IMR-90 (cell line): ENCODE results near the gene CFAP58. TPM values are rescaled to one million over a fixed set of nuclear protein-coding genes. Genes with fewer than 3 reads are reported as not detected.
A peak's percentile ranks its signal among the peaks of the same experiment; 100 is the strongest.

Experiments
- ATAC-seq: fragments of 200-7000 bp; cut with Tn5 transposase; 2 replicates; pipeline ENCODE4 v1.9.1; 2020; ENCODE audit warnings: low read depth, mild to moderate bottlenecking, moderate library complexity
- BruUV-seq: library from RNA; stranded (reverse); fragments of 400-500 nt; replicated peaks from 2 replicates; lab custom pipeline; 2021; lab: Mats Ljungman, UMichigan
- CTCF ChIA-PET: fragments of 300-600 bp; formaldehyde crosslinking; extraction: SDS; loops from one replicate; lab custom pipeline; 2021; ENCODE audit warnings: antibody characterized with exemption; lab: Yijun Ruan, JAX
- POLR2A ChIA-PET: fragments of 300-600 bp; sonication (Branson Sonifier 250); formaldehyde crosslinking; loops from one replicate; lab custom pipeline; 2022; ENCODE audit warnings: antibody characterized with exemption; ENCODE audit not compliant: unreplicated experiment; lab: Charles Lee
- DNase-seq: peaks from one replicate; pipeline ENCODE4 v3.0.0; 2013
- H2AFZ ChIP-seq: replicated peaks from 2 replicates; pipeline ENCODE3; 2013; ENCODE audit warnings: low read length, mild to moderate bottlenecking; ENCODE audit not compliant: poor library complexity
- H2AK5ac ChIP-seq: 2 replicates; pipeline ENCODE4 v1.6.1; 2013; ENCODE audit warnings: low read depth, low read length, inconsistent platforms
- H2AK9ac ChIP-seq: replicated peaks from 2 replicates; pipeline ENCODE3; 2013; ENCODE audit warnings: mild to moderate bottlenecking, low read depth, low read length, moderate library complexity; ENCODE audit not compliant: poor library complexity
- H2BK120ac ChIP-seq: 2 replicates; pipeline ENCODE4 v1.6.1; 2013; ENCODE audit warnings: low read depth, low read length, inconsistent platforms
- H2BK15ac ChIP-seq: 3 replicates; pipeline ENCODE4 v1.6.1; 2013; ENCODE audit warnings: low read depth, low read length, inconsistent platforms
- H2BK20ac ChIP-seq: 2 replicates; pipeline ENCODE4 v1.6.1; 2013; ENCODE audit warnings: low read depth, mild to moderate bottlenecking, inconsistent platforms, low read length, moderate library complexity
- H2BK5ac ChIP-seq: 2 replicates; pipeline ENCODE4 v1.6.1; 2013; ENCODE audit warnings: mild to moderate bottlenecking, low read depth, low read length, inconsistent platforms; ENCODE audit not compliant: poor library complexity, severe bottlenecking
- H3K14ac ChIP-seq: replicated peaks from 2 replicates; pipeline ENCODE4 v1.6.1; 2013; ENCODE audit warnings: low read depth, low read length, inconsistent platforms
- H3K18ac ChIP-seq: 2 replicates; pipeline ENCODE4 v1.6.1; 2013; ENCODE audit warnings: low read depth, low read length, control low read depth
- H3K23ac ChIP-seq: 2 replicates; pipeline ENCODE4 v1.6.1; 2013; ENCODE audit warnings: low read depth, low read length, inconsistent platforms
- H3K27ac ChIP-seq: 2 replicates; pipeline ENCODE4 v1.5.1; 2013; ENCODE audit warnings: mild to moderate bottlenecking, control low read depth, low read length; ENCODE audit not compliant: insufficient read depth
- H3K27me3 ChIP-seq: 2 replicates; pipeline ENCODE4 v1.6.1; 2013; ENCODE audit warnings: low read length; ENCODE audit not compliant: control insufficient read depth, insufficient read depth
- H3K36me3 ChIP-seq: 2 replicates; pipeline ENCODE4 v1.6.1; 2013; ENCODE audit warnings: low read length, mixed read lengths; ENCODE audit not compliant: control insufficient read depth, insufficient read depth
- H3K4ac ChIP-seq: 2 replicates; pipeline ENCODE4 v1.6.1; 2013; ENCODE audit warnings: low read depth, low read length, inconsistent platforms
- H3K4me1 ChIP-seq: 2 replicates; pipeline ENCODE4 v1.6.1; 2013; ENCODE audit warnings: low read length, mixed read lengths; ENCODE audit not compliant: control insufficient read depth, insufficient read depth
- H3K4me2 ChIP-seq: 2 replicates; pipeline ENCODE4 v1.6.1; 2013; ENCODE audit warnings: low read depth, mild to moderate bottlenecking, control low read depth, low read length, moderate library complexity
- H3K4me3 ChIP-seq: 2 replicates; pipeline ENCODE4 v1.5.1; 2013; ENCODE audit warnings: low read depth, mild to moderate bottlenecking, control low read depth, low read length, moderate library complexity; ENCODE audit not compliant: insufficient read depth
- H3K56ac ChIP-seq: 2 replicates; pipeline ENCODE4 v1.6.1; 2013; ENCODE audit warnings: low read length, inconsistent platforms; ENCODE audit not compliant: insufficient read depth; ENCODE audit errors: extremely low read depth
- H3K79me1 ChIP-seq, 2 experiments: 2 replicates each; pipeline ENCODE4 v1.6.1; 2013; ENCODE audit warnings: low read length in 2 of 2, inconsistent platforms in 1 of 2, low read depth in 1 of 2
- H3K9ac ChIP-seq: 2 replicates; pipeline ENCODE4 v1.6.1; 2013; ENCODE audit warnings: low read depth, low read length, control low read depth
- H3K9me1 ChIP-seq: 2 replicates; pipeline ENCODE4 v1.6.1; 2013; ENCODE audit warnings: low read length, inconsistent platforms; ENCODE audit not compliant: insufficient read depth
- H3K9me3 ChIP-seq: 2 replicates; pipeline ENCODE4 v1.6.1; 2013; ENCODE audit warnings: low read length; ENCODE audit not compliant: control insufficient read depth, insufficient read depth
- H4K20me1 ChIP-seq: 2 replicates; pipeline ENCODE4 v1.6.1; 2013; ENCODE audit warnings: low read length, inconsistent platforms; ENCODE audit not compliant: insufficient read depth
- H4K5ac ChIP-seq: 2 replicates; pipeline ENCODE4 v1.6.1; 2013; ENCODE audit warnings: mild to moderate bottlenecking, low read depth, low read length, control low read depth
- H4K8ac ChIP-seq, 2 experiments: 2 replicates each; pipeline ENCODE4 v1.6.1; 2013; ENCODE audit warnings: low read depth in 2 of 2, low read length in 2 of 2, control low read depth in 1 of 2, inconsistent platforms in 1 of 2
- H4K91ac ChIP-seq: 2 replicates; pipeline ENCODE4 v1.6.1; 2013; ENCODE audit warnings: low read depth, low read length, inconsistent platforms; ENCODE audit not compliant: insufficient read depth
- CHD1 ChIP-seq: IDR thresholded peaks from 2 replicates; pipeline ENCODE4 v1.6.1; 2012; ENCODE audit warnings: low read depth, low read length, improper control_type of control experiment
- ELK1 ChIP-seq: fragments of 150-350 bp; IDR thresholded peaks from 2 replicates; pipeline ENCODE4 v1.6.1; 2016; ENCODE audit warnings: low read depth, mild to moderate bottlenecking, low read length, moderate library complexity, borderline replicate concordance
- MAFK ChIP-seq: IDR thresholded peaks from 2 replicates; pipeline ENCODE4 v1.6.1; 2012; ENCODE audit warnings: low read depth, low read length, improper control_type of control experiment
- MAZ ChIP-seq: IDR thresholded peaks from 2 replicates; pipeline ENCODE4 v1.6.1; 2012; ENCODE audit warnings: low read depth, mild to moderate bottlenecking, low read length, improper control_type of control experiment, moderate library complexity, borderline replicate concordance
- POLR2A ChIP-seq: IDR thresholded peaks from 2 replicates; pipeline ENCODE4 v1.6.1; 2012; ENCODE audit warnings: mild to moderate bottlenecking, low read depth, low read length
- RFX5 ChIP-seq: IDR thresholded peaks from 2 replicates; pipeline ENCODE4 v1.8.0; 2012; ENCODE audit warnings: low read depth, mild to moderate bottlenecking, low read length, moderate library complexity
- WGBS, 2 experiments: methylation state at CpG; one replicate each; pipeline versions ENCODE4 v1.1.5 to v1.1.7; 2013; ENCODE audit warnings: missing lambda C conversion rate in 2 of 2; ENCODE audit not compliant: insufficient read length in 1 of 2; ENCODE audit errors: extremely low coverage in 2 of 2; 5-methylcytosine and 5-hydroxymethylcytosine counted together
- dilution Hi-C: fragments of 300-500 bp; cut with HindIII; formaldehyde crosslinking; loops from one replicate; pipeline ENCODE4 v1.14.3; 2018; ENCODE audit warnings: low sequenced_read_pairs; ENCODE audit not compliant: unreplicated experiment
- in situ Hi-C: fragments of 300-500 bp; cut with MboI; formaldehyde crosslinking; loops from 3 replicates; pipeline ENCODE4 v1.14.3; 2019; ENCODE audit warnings: low sequenced_read_pairs, inconsistent platforms, mixed read lengths
- intact Hi-C: fragments of 100-400 bp; cut with micrococcal nuclease; formaldehyde crosslinking; loops from 2 replicates; pipeline ENCODE4 v1.10.0; 2022
- polyA plus RNA-seq, 3 experiments: library from polyadenylated mRNA; depleted of rRNA; stranded (reverse); fragments of >200 nt; gene quantifications; 2 replicates each; pipeline ENCODE4 v1.2.3, GENCODE V29; 2012; ENCODE audit warnings: low replicate concordance in 1 of 3
- total RNA-seq: library from RNA; depleted of rRNA; stranded (reverse); fragments of >200 nt; gene quantifications from 2 replicates; pipeline ENCODE4 v1.2.3, GENCODE V29; 2012

The CFAP58 gene
- total and polyA plus RNA-seq, 2 of the 4 experiments (the other 2 are of a cell fraction), result 0.36 to 0.72 TPM

GRCh38 chr10:104325436-104326435, 27.9 kb upstream of the CFAP58 start (continued):
- TF ChIP-seq RFX5 (no peak), POLR2A (no peak), MAZ (no peak)

DNA sequence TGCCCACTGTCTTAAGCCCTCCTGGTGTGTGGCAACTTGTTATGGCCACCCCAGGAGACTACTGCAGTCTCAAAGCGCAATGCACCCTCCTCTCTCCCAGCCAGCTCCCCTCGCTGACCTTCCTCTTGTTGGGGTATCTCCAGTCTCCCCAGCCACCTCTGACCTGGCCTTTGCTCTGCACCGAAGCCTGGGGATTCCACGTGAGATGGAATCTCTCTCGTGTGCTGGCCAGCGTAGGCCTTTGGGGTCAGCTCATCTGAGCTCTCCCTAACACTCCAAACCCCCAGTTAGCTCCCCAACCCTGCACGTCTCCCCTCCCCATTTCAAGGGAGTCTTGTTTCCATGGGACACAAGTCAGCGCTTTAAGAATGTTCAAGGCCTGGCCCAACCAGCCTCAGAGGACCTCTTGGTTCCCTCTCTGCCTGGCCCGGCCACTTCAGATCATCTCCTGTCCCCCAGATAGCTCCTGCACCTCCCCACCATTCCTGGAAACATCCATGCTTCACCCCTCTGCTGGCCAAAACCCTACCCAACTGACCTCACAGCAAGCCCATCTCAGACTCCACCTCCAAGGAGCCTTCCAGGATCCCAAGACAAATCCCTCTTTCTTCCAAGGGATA, 26.5 kb upstream of the CFAP58 start:
- in situ Hi-C loops (no loop called here), intact Hi-C loops (no loop called here), dilution Hi-C loops (no loop called here)
- Histone ChIP-seq H3K4me1 (peaks cover 49% of the 10 kb centered on the region), H2AK5ac (peak overlapping the region; percentile 81; the same call in 1 of the 2 replicates), H3K36me3 (no peaks in the 10 kb centered on the region; the same call in 1 of the 2 replicates), H4K20me1 (peaks cover 99% of the 10 kb centered on the region), H3K4me3 (no peak overlapping the region), H3K14ac (peak overlapping the region; percentile 53; the same call in 1 of the 2 replicates), H2BK120ac (peak overlapping the region; percentile 80; the same call in 1 of the 2 replicates), H4K91ac (peak overlapping the region; percentile 63), H2BK15ac (no peak overlapping the region; the same call in 2 of the 3 replicates), H3K9me3 (no peaks in the 10 kb centered on the region), H3K56ac (0 out of 2 replicates have a peak overlapping the region, but pooled peaks have one; percentile 34), H3K9me1 (peaks cover 63% of the 10 kb centered on the region), H3K23ac (peak overlapping the region; percentile 79), H2AK9ac (peak overlapping the region; percentile 95), H2BK20ac (peak overlapping the region; percentile 29; the same call in 1 of the 2 replicates), H4K5ac (no peak overlapping the region), H2AFZ (no peak overlapping the region), H2BK5ac (peak overlapping the region; percentile 89), H3K9ac (no peak overlapping the region), H3K4me2 (no peak overlapping the region), H3K79me1 (peaks cover 6 to 89% of the 10 kb centered on the region in 2 experiments; a peak in 2 of 4 replicates), H3K27me3 (no peaks in the 10 kb centered on the region), H4K8ac (peak overlapping the region in 1 of 2 experiments; percentile 34; a peak in 3 of 4 replicates), H3K18ac (no peak overlapping the region; the same call in 1 of the 2 replicates), H3K4ac (peak overlapping the region; percentile 86), H3K27ac (peak overlapping the region; percentile 9; the same call in 1 of the 2 replicates)
- ChIA-PET CTCF (no interaction called here), POLR2A (no interaction called here)
- no peak for TF ChIP-seq ELK1
- no peak for TF ChIP-seq CHD1
- TF ChIP-seq MAFK, result no peak
- 94% methylated on average over 3 of the region's 9 CpGs; no CpG with 5 or more reads in 1 of the 2 experiments for WGBS, 2 experiments
- no peak for DNase-seq
- BruUV-seq, result no TSS peak
- ATAC-seq, result no peak
